ENCODE measurements around the gene DNAJC15. TPM values are rescaled to one million over a fixed set of nuclear protein-coding genes. Genes with fewer than 3 reads are reported as not detected.

The DNAJC15 gene
- total and polyA plus RNA-seq, 2 of the 4 experiments (the other 2 are of a cell fraction): 7.0 to 22.0 TPM

- Histone ChIP-seq H3K79me1 (ENCODE audit: low read depth in 1 of 2, low read length in 2 of 2) (no peaks in the 10 kb centered on the region), H2AFZ (replicated peaks; ENCODE audit: low read length, poor library complexity) (no peak overlapping the region), H2BK20ac (ENCODE audit: low read depth, low read length) (no peak overlapping the region), H4K91ac (ENCODE audit: insufficient read depth, low read depth, low read length) (no peak overlapping the region), H3K56ac (ENCODE audit: extremely low read depth, insufficient read depth, low read length) (no peak overlapping the region), H2BK5ac (ENCODE audit: low read depth, low read length, poor library complexity, severe bottlenecking) (no peak overlapping the region), H3K4ac (ENCODE audit: low read depth, low read length) (no peak overlapping the region), H4K5ac (ENCODE audit: low read depth, low read length) (no peak overlapping the region), H3K14ac (replicated peaks; ENCODE audit: low read depth, low read length) (no peak overlapping the region), H3K27ac (ENCODE audit: insufficient read depth, low read length) (no peak overlapping the region), H3K36me3 (ENCODE audit: control insufficient read depth, insufficient read depth, low read length) (no peaks in the 10 kb centered on the region), H2AK9ac (replicated peaks; ENCODE audit: low read depth, low read length, poor library complexity) (no peak overlapping the region), H3K9me3 (ENCODE audit: control insufficient read depth, insufficient read depth, low read length) (no peaks in the 10 kb centered on the region), H3K4me2 (ENCODE audit: low read depth, low read length) (no peak overlapping the region), H4K8ac (ENCODE audit: low read depth in 2 of 2, low read length in 2 of 2) (no peak overlapping the region), H3K4me3 (ENCODE audit: insufficient read depth, low read depth, low read length) (no peak overlapping the region), H2AK5ac (ENCODE audit: low read depth, low read length) (no peak overlapping the region), H4K20me1 (ENCODE audit: insufficient read depth, low read length) (no peaks in the 10 kb centered on the region), H2BK120ac (ENCODE audit: low read depth, low read length) (no peak overlapping the region), H2BK15ac (ENCODE audit: low read depth, low read length) (no peak overlapping the region), H3K18ac (ENCODE audit: low read depth, low read length) (no peak overlapping the region), H3K23ac (ENCODE audit: low read depth, low read length) (no peak overlapping the region), H3K27me3 (ENCODE audit: control insufficient read depth, insufficient read depth, low read length) (no peaks in the 10 kb centered on the region), H3K4me1 (ENCODE audit: control insufficient read depth, insufficient read depth, low read length) (no peaks in the 10 kb centered on the region), H3K9me1 (ENCODE audit: insufficient read depth, low read length) (no peaks in the 10 kb centered on the region), H3K9ac (ENCODE audit: low read depth, low read length) (no peak overlapping the region)
- ATAC-seq (ENCODE audit: low read depth) (no peak), DNase-seq (no peak)
- CTCF ChIA-PET: interaction anchor here (0.5 kb wide), 1 partner anchor 50 kb away, joined by 4 read pairs; no protein-coding TSS in a partner anchor
- WGBS, 2 experiments (ENCODE audit: extremely low coverage in 2 of 2, insufficient read length in 1 of 2): no CpG with 5 or more reads among the region's 1 CpG
- in situ Hi-C loops (cut with MboI; ENCODE audit: low sequenced_read_pairs) (no loop called here), dilution Hi-C loops (cut with HindIII; ENCODE audit: low sequenced_read_pairs, unreplicated experiment) (no loop called here), intact Hi-C loops (cut with micrococcal nuclease) (no loop called here)
- no peak for TF ChIP-seq FOS (IDR thresholded peaks at IDR 0.05; ENCODE audit: low read depth, low read length)
- POLR2A ChIA-PET (ENCODE audit: unreplicated experiment): no interaction called here
- no TSS peak for BruUV-seq (replicated peaks)
These were observed 38.7 kb upstream of the DNAJC15 start for GRCh38 chr13:42984691-42985090.
